IMR-90 (cell line): ENCODE data around the gene CPEB1. TPM values are rescaled to one million over a fixed set of nuclear protein-coding genes. Genes with fewer than 3 reads are reported as not detected.

Source experiments
- ATAC-seq: fragments of 200-7000 bp; cut with Tn5 transposase; 2 replicates; pipeline ENCODE4 v1.9.1; 2020; ENCODE audit warnings: low read depth, mild to moderate bottlenecking, moderate library complexity
- BruUV-seq: library from RNA; stranded (reverse); fragments of 400-500 nt; replicated peaks from 2 replicates; lab custom pipeline; 2021; lab: Mats Ljungman, UMichigan
- CTCF ChIA-PET: fragments of 300-600 bp; formaldehyde crosslinking; extraction: SDS; loops from one replicate; lab custom pipeline; 2021; ENCODE audit warnings: antibody characterized with exemption; lab: Yijun Ruan, JAX
- POLR2A ChIA-PET: fragments of 300-600 bp; sonication (Branson Sonifier 250); formaldehyde crosslinking; loops from one replicate; lab custom pipeline; 2022; ENCODE audit warnings: antibody characterized with exemption; ENCODE audit not compliant: unreplicated experiment; lab: Charles Lee
- DNase-seq: peaks from one replicate; pipeline ENCODE4 v3.0.0; 2013
- H2AFZ ChIP-seq: replicated peaks from 2 replicates; pipeline ENCODE3; 2013; ENCODE audit warnings: low read length, mild to moderate bottlenecking; ENCODE audit not compliant: poor library complexity
- H2AK5ac ChIP-seq: 2 replicates; pipeline ENCODE4 v1.6.1; 2013; ENCODE audit warnings: low read depth, low read length, inconsistent platforms
- H2AK9ac ChIP-seq: replicated peaks from 2 replicates; pipeline ENCODE3; 2013; ENCODE audit warnings: mild to moderate bottlenecking, low read depth, low read length, moderate library complexity; ENCODE audit not compliant: poor library complexity
- H2BK120ac ChIP-seq: 2 replicates; pipeline ENCODE4 v1.6.1; 2013; ENCODE audit warnings: low read depth, low read length, inconsistent platforms
- H2BK15ac ChIP-seq: 3 replicates; pipeline ENCODE4 v1.6.1; 2013; ENCODE audit warnings: low read depth, low read length, inconsistent platforms
- H2BK20ac ChIP-seq: 2 replicates; pipeline ENCODE4 v1.6.1; 2013; ENCODE audit warnings: low read depth, mild to moderate bottlenecking, inconsistent platforms, low read length, moderate library complexity
- H2BK5ac ChIP-seq: 2 replicates; pipeline ENCODE4 v1.6.1; 2013; ENCODE audit warnings: mild to moderate bottlenecking, low read depth, low read length, inconsistent platforms; ENCODE audit not compliant: poor library complexity, severe bottlenecking
- H3K14ac ChIP-seq: replicated peaks from 2 replicates; pipeline ENCODE4 v1.6.1; 2013; ENCODE audit warnings: low read depth, low read length, inconsistent platforms
- H3K18ac ChIP-seq: 2 replicates; pipeline ENCODE4 v1.6.1; 2013; ENCODE audit warnings: low read depth, low read length, control low read depth
- H3K23ac ChIP-seq: 2 replicates; pipeline ENCODE4 v1.6.1; 2013; ENCODE audit warnings: low read depth, low read length, inconsistent platforms
- H3K27ac ChIP-seq: 2 replicates; pipeline ENCODE4 v1.5.1; 2013; ENCODE audit warnings: mild to moderate bottlenecking, control low read depth, low read length; ENCODE audit not compliant: insufficient read depth
- H3K27me3 ChIP-seq: 2 replicates; pipeline ENCODE4 v1.6.1; 2013; ENCODE audit warnings: low read length; ENCODE audit not compliant: control insufficient read depth, insufficient read depth
- H3K36me3 ChIP-seq: 2 replicates; pipeline ENCODE4 v1.6.1; 2013; ENCODE audit warnings: low read length, mixed read lengths; ENCODE audit not compliant: control insufficient read depth, insufficient read depth
- H3K4ac ChIP-seq: 2 replicates; pipeline ENCODE4 v1.6.1; 2013; ENCODE audit warnings: low read depth, low read length, inconsistent platforms
- H3K4me1 ChIP-seq: 2 replicates; pipeline ENCODE4 v1.6.1; 2013; ENCODE audit warnings: low read length, mixed read lengths; ENCODE audit not compliant: control insufficient read depth, insufficient read depth
- H3K4me2 ChIP-seq: 2 replicates; pipeline ENCODE4 v1.6.1; 2013; ENCODE audit warnings: low read depth, mild to moderate bottlenecking, control low read depth, low read length, moderate library complexity
- H3K4me3 ChIP-seq: 2 replicates; pipeline ENCODE4 v1.5.1; 2013; ENCODE audit warnings: low read depth, mild to moderate bottlenecking, control low read depth, low read length, moderate library complexity; ENCODE audit not compliant: insufficient read depth
- H3K56ac ChIP-seq: 2 replicates; pipeline ENCODE4 v1.6.1; 2013; ENCODE audit warnings: low read length, inconsistent platforms; ENCODE audit not compliant: insufficient read depth; ENCODE audit errors: extremely low read depth
- H3K79me1 ChIP-seq, 2 experiments: 2 replicates each; pipeline ENCODE4 v1.6.1; 2013; ENCODE audit warnings: low read length in 2 of 2, inconsistent platforms in 1 of 2, low read depth in 1 of 2
- H3K9ac ChIP-seq: 2 replicates; pipeline ENCODE4 v1.6.1; 2013; ENCODE audit warnings: low read depth, low read length, control low read depth
- H3K9me1 ChIP-seq: 2 replicates; pipeline ENCODE4 v1.6.1; 2013; ENCODE audit warnings: low read length, inconsistent platforms; ENCODE audit not compliant: insufficient read depth
- H3K9me3 ChIP-seq: 2 replicates; pipeline ENCODE4 v1.6.1; 2013; ENCODE audit warnings: low read length; ENCODE audit not compliant: control insufficient read depth, insufficient read depth
- H4K20me1 ChIP-seq: 2 replicates; pipeline ENCODE4 v1.6.1; 2013; ENCODE audit warnings: low read length, inconsistent platforms; ENCODE audit not compliant: insufficient read depth
- H4K5ac ChIP-seq: 2 replicates; pipeline ENCODE4 v1.6.1; 2013; ENCODE audit warnings: mild to moderate bottlenecking, low read depth, low read length, control low read depth
- H4K8ac ChIP-seq, 2 experiments: 2 replicates each; pipeline ENCODE4 v1.6.1; 2013; ENCODE audit warnings: low read depth in 2 of 2, low read length in 2 of 2, control low read depth in 1 of 2, inconsistent platforms in 1 of 2
- H4K91ac ChIP-seq: 2 replicates; pipeline ENCODE4 v1.6.1; 2013; ENCODE audit warnings: low read depth, low read length, inconsistent platforms; ENCODE audit not compliant: insufficient read depth
- BHLHE40 ChIP-seq: fragments of 150-350 bp; IDR thresholded peaks from 2 replicates; pipeline ENCODE4 v1.6.1; 2016; ENCODE audit warnings: mild to moderate bottlenecking, low read depth, low read length
- CEBPB ChIP-seq: IDR thresholded peaks from 2 replicates; pipeline ENCODE4 v1.6.1; 2012; ENCODE audit warnings: low read depth, low read length, improper control_type of control experiment
- CHD1 ChIP-seq: IDR thresholded peaks from 2 replicates; pipeline ENCODE4 v1.6.1; 2012; ENCODE audit warnings: low read depth, low read length, improper control_type of control experiment
- CTCF ChIP-seq: conservative IDR thresholded peaks from 2 replicates; pipeline ENCODE4 v1.5.1; 2012; ENCODE audit warnings: mild to moderate bottlenecking, low read depth, low read length, improper control_type of control experiment
- ELK1 ChIP-seq: fragments of 150-350 bp; IDR thresholded peaks from 2 replicates; pipeline ENCODE4 v1.6.1; 2016; ENCODE audit warnings: low read depth, mild to moderate bottlenecking, low read length, moderate library complexity, borderline replicate concordance
- FOS ChIP-seq: fragments of 150-350 bp; IDR thresholded peaks from 2 replicates; pipeline ENCODE4 v1.6.1; 2016; ENCODE audit warnings: low read depth, low read length
- MAFK ChIP-seq: IDR thresholded peaks from 2 replicates; pipeline ENCODE4 v1.6.1; 2012; ENCODE audit warnings: low read depth, low read length, improper control_type of control experiment
- MAZ ChIP-seq: IDR thresholded peaks from 2 replicates; pipeline ENCODE4 v1.6.1; 2012; ENCODE audit warnings: low read depth, mild to moderate bottlenecking, low read length, improper control_type of control experiment, moderate library complexity, borderline replicate concordance
- MXI1 ChIP-seq: IDR thresholded peaks from 2 replicates; pipeline ENCODE4 v1.6.1; 2012; ENCODE audit warnings: low read depth, mild to moderate bottlenecking, low read length, moderate library complexity, borderline replicate concordance
- NFE2L2 ChIP-seq: fragments of 150-350 bp; IDR thresholded peaks from 2 replicates; pipeline ENCODE4 v1.6.1; 2016; ENCODE audit warnings: low read depth, mild to moderate bottlenecking, low read length
- POLR2A ChIP-seq: IDR thresholded peaks from 2 replicates; pipeline ENCODE4 v1.6.1; 2012; ENCODE audit warnings: mild to moderate bottlenecking, low read depth, low read length
- RAD21 ChIP-seq: IDR thresholded peaks from 2 replicates; pipeline ENCODE4 v1.6.1; 2012; ENCODE audit warnings: low read length, improper control_type of control experiment
- RCOR1 ChIP-seq: IDR thresholded peaks from 2 replicates; pipeline ENCODE4 v1.6.1; 2012; ENCODE audit warnings: mild to moderate bottlenecking, low read length, improper control_type of control experiment; ENCODE audit not compliant: insufficient replicate concordance
- RFX5 ChIP-seq: IDR thresholded peaks from 2 replicates; pipeline ENCODE4 v1.8.0; 2012; ENCODE audit warnings: low read depth, mild to moderate bottlenecking, low read length, moderate library complexity
- SMC3 ChIP-seq: fragments of 150-350 bp; IDR thresholded peaks from 2 replicates; pipeline ENCODE4 v1.6.1; 2016; ENCODE audit warnings: low read depth, mild to moderate bottlenecking, antibody characterized with exemption, low read length, moderate library complexity
- USF2 ChIP-seq: fragments of 150-350 bp; IDR thresholded peaks from 2 replicates; pipeline ENCODE4 v1.6.1; 2017; ENCODE audit warnings: mild to moderate bottlenecking, antibody characterized with exemption, low read length, low read depth
- WGBS, 2 experiments: methylation state at CpG; one replicate each; pipeline versions ENCODE4 v1.1.5 to v1.1.7; 2013; ENCODE audit warnings: missing lambda C conversion rate in 2 of 2; ENCODE audit not compliant: insufficient read length in 1 of 2; ENCODE audit errors: extremely low coverage in 2 of 2; 5-methylcytosine and 5-hydroxymethylcytosine counted together
- dilution Hi-C: fragments of 300-500 bp; cut with HindIII; formaldehyde crosslinking; loops from one replicate; pipeline ENCODE4 v1.14.3; 2018; ENCODE audit warnings: low sequenced_read_pairs; ENCODE audit not compliant: unreplicated experiment
- in situ Hi-C: fragments of 300-500 bp; cut with MboI; formaldehyde crosslinking; loops from 3 replicates; pipeline ENCODE4 v1.14.3; 2019; ENCODE audit warnings: low sequenced_read_pairs, inconsistent platforms, mixed read lengths
- intact Hi-C: fragments of 100-400 bp; cut with micrococcal nuclease; formaldehyde crosslinking; loops from 2 replicates; pipeline ENCODE4 v1.10.0; 2022
- polyA plus RNA-seq, 3 experiments: library from polyadenylated mRNA; depleted of rRNA; stranded (reverse); fragments of >200 nt; gene quantifications; 2 replicates each; pipeline ENCODE4 v1.2.3, GENCODE V29; 2012; ENCODE audit warnings: low replicate concordance in 1 of 3
- total RNA-seq: library from RNA; depleted of rRNA; stranded (reverse); fragments of >200 nt; gene quantifications from 2 replicates; pipeline ENCODE4 v1.2.3, GENCODE V29; 2012

CPEB1 gene
- total and polyA plus RNA-seq, 2 of the 4 experiments (the other 2 are of a cell fraction), result 8.9 to 12.5 TPM

- Histone ChIP-seq H2AK9ac (no peak overlapping the region), H3K27me3 (peaks cover 2% of the 10 kb centered on the region; the same call in 1 of the 2 replicates), H3K14ac (no peak overlapping the region), H3K18ac (no peak overlapping the region), H3K36me3 (no peaks in the 10 kb centered on the region), H2AK5ac (no peak overlapping the region), H2AFZ (no peak overlapping the region), H3K9me3 (no peaks in the 10 kb centered on the region), H2BK15ac (no peak overlapping the region), H4K8ac (no peak overlapping the region), H3K56ac (no peak overlapping the region), H2BK120ac (no peak overlapping the region), H3K4me1 (no peaks in the 10 kb centered on the region), H4K5ac (no peak overlapping the region), H3K9me1 (no peaks in the 10 kb centered on the region), H4K91ac (no peak overlapping the region), H3K9ac (no peak overlapping the region), H3K23ac (no peak overlapping the region), H3K4ac (no peak overlapping the region), H3K27ac (no peak overlapping the region), H3K4me2 (no peak overlapping the region), H2BK20ac (no peak overlapping the region), H4K20me1 (no peaks in the 10 kb centered on the region), H3K79me1 (no peaks in the 10 kb centered on the region), H2BK5ac (no peak overlapping the region), H3K4me3 (no peak overlapping the region)
- ChIA-PET CTCF (no interaction called here), POLR2A (no interaction called here)
- TF ChIP-seq FOS (no peak), RAD21 (no peak), POLR2A (no peak), MAZ (no peak), MXI1 (no peak), CHD1 (no peak), BHLHE40 (no peak), CTCF (no peak), MAFK (no peak), ELK1 (no peak), NFE2L2 (no peak), SMC3 (no peak), CEBPB (no peak), RCOR1 (no peak), USF2 (no peak), RFX5 (no peak)
- no TSS peak for BruUV-seq
- in situ Hi-C loops (no loop called here), intact Hi-C loops (no loop called here), dilution Hi-C loops (no loop called here)
- ATAC-seq (no peak), DNase-seq (no peak)
- 39% methylated on average over 3 of the region's 3 CpGs; no CpG with 5 or more reads in 1 of the 2 experiments for WGBS, 2 experiments
Observed at GRCh38 chr15:82655606-82656005, 8.4 kb upstream of the CPEB1 start.
